Panc1 (cell line): Measurements from ENCODE around the gene RDX. TPM values are rescaled to one million over a fixed set of nuclear protein-coding genes. Genes with fewer than 3 reads are reported as not detected.

Experiments used
- ATAC-seq: fragments of 200-7000 bp; cut with Tn5 transposase; 2 replicates; pipeline ENCODE4 v1.9.1; 2020; ENCODE audit warnings: mild to moderate bottlenecking, moderate library complexity
- BruUV-seq: library from RNA; stranded (reverse); fragments of 400-500 nt; replicated peaks from 2 replicates; lab custom pipeline; 2021; lab: Mats Ljungman, UMichigan
- CTCF ChIA-PET: fragments of 300-600 bp; sonication (Branson Sonifier 250); formaldehyde crosslinking; loops from one replicate; lab custom pipeline; 2022; ENCODE audit warnings: antibody characterized with exemption; lab: Charles Lee
- POLR2A ChIA-PET: fragments of 300-600 bp; sonication (Branson Sonifier 250); formaldehyde crosslinking; loops from one replicate; lab custom pipeline; 2022; ENCODE audit warnings: antibody characterized with exemption; lab: Charles Lee
- DNase-seq: peaks from one replicate; pipeline ENCODE4 v3.0.0-alpha.2; 2010; ENCODE audit warnings: low read depth, low spot score
- H3K27ac ChIP-seq: 2 replicates; pipeline ENCODE4 v1.5.1; 2011; ENCODE audit warnings: mild to moderate bottlenecking, low read length, inconsistent platforms
- H3K27me3 ChIP-seq: fragments of 200-500 bp; sonication (Bioruptor generic); 2 replicates; pipeline ENCODE4 v1.6.0; 2014; ENCODE audit warnings: low read length, inconsistent platforms; ENCODE audit not compliant: control insufficient read depth, insufficient read depth
- H3K36me3 ChIP-seq: fragments of 200-500 bp; sonication (Bioruptor generic); 2 replicates; pipeline ENCODE4 v1.5.1; 2014; ENCODE audit warnings: inconsistent platforms, mild to moderate bottlenecking, low read length, moderate library complexity; ENCODE audit not compliant: control insufficient read depth, insufficient read depth
- H3K4me1 ChIP-seq: 2 replicates; pipeline ENCODE4 v1.5.1; 2011; ENCODE audit warnings: inconsistent platforms, mild to moderate bottlenecking, low read length, moderate library complexity; ENCODE audit not compliant: control insufficient read depth, insufficient read depth
- H3K4me3 ChIP-seq, 2 experiments: 2 replicates each; pipeline ENCODE4 v1.5.1; 2011 to 2012; ENCODE audit warnings: low read depth in 2 of 2, low read length in 2 of 2, mild to moderate bottlenecking in 2 of 2, inconsistent platforms in 1 of 2, moderate library complexity in 1 of 2
- H3K9me3 ChIP-seq: fragments of 200-500 bp; sonication (Bioruptor generic); 2 replicates; pipeline ENCODE4 v1.5.1; 2014; ENCODE audit warnings: low read depth, mild to moderate bottlenecking, inconsistent platforms, low read length, moderate library complexity; ENCODE audit not compliant: control insufficient read depth, insufficient read depth
- POLR2AphosphoS5 ChIP-seq: IDR thresholded peaks from 2 replicates; pipeline ENCODE4 v1.6.1; 2012; ENCODE audit warnings: mild to moderate bottlenecking, low read depth, low read length, moderate library complexity
- SIN3A ChIP-seq: IDR thresholded peaks from 2 replicates; pipeline ENCODE4 v1.6.1; 2012; ENCODE audit warnings: low read depth, mild to moderate bottlenecking, low read length, moderate library complexity, borderline replicate concordance; ENCODE audit not compliant: insufficient read depth
- TCF7L2 ChIP-seq: IDR thresholded peaks from 2 replicates; pipeline ENCODE4 v1.6.1; 2011; ENCODE audit warnings: mild to moderate bottlenecking, low read depth, low read length, inconsistent platforms
- in situ Hi-C: cut with HindIII; loops from 2 replicates; pipeline ENCODE4 v1.10.0; 2016; ENCODE audit warnings: low sequenced_read_pairs, low pct_unique_long_range_greater_than_20kb
- intact Hi-C: fragments of 100-400 bp; cut with micrococcal nuclease; formaldehyde crosslinking; loops from one replicate; pipeline ENCODE4 v1.10.0; 2022; ENCODE audit not compliant: unreplicated experiment
- total RNA-seq: library from RNA; stranded (reverse); gene quantifications from one replicate; pipeline ENCODE4 v1.2.1, GENCODE V29; 2021; ENCODE audit not compliant: unreplicated experiment
- TF ChIP-seq, protein P1 (sequence below), 2 experiments: IDR thresholded peaks; 2 replicates each; pipeline ENCODE4 v1.6.1; 2011 to 2012; ENCODE audit warnings: low read depth in 2 of 2, control low read depth in 1 of 2, low read length in 1 of 2, mild to moderate bottlenecking in 1 of 2, moderate library complexity in 1 of 2; ENCODE audit not compliant: insufficient read depth in 1 of 2
- TF ChIP-seq, protein P2 (sequence below): fragments of 450-650 bp; IDR thresholded peaks from 2 replicates; pipeline ENCODE4 v1.5.1; 2017; ENCODE audit warnings: mild to moderate bottlenecking

The RDX gene
- total RNA-seq, 1 experiment from 2014 or later = 200 TPM

DNA sequence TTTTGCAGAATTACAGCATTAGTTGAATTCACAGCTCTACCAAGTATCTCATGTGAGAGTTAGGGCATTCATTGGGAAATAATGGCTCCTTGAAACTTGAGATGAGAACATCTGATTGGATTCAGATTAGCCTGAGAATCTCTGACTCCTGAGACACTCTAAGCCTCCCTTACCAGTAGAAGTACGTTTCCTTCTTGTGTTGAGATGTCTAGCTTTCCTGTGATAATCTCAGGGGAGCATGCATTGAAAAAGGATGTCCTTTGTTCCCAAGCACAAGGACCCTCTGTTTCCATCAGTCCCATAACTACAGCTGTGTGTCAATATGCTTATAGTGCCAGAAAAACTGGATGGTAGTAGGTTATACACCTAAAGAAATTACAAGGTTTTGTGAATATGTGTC lies 35.2 kb upstream of the RDX start:
- no peak overlapping the region for H3K27ac ChIP-seq
- peaks cover 6% of the 10 kb centered on the region; the same call in 1 of the 2 replicates for H3K9me3 ChIP-seq
- ATAC-seq (no peak), DNase-seq (no peak)
- in situ Hi-C loops (no loop called here), intact Hi-C loops (no loop called here)
- H3K27me3 ChIP-seq = no peaks in the 10 kb centered on the region
- peaks cover 12% of the 10 kb centered on the region for H3K4me1 ChIP-seq
- BruUV-seq = no TSS peak
- TF ChIP-seq SIN3A (no peak), TCF7L2 (no peak), POLR2AphosphoS5 (no peak)
- TF ChIP-seq, protein P1, sequence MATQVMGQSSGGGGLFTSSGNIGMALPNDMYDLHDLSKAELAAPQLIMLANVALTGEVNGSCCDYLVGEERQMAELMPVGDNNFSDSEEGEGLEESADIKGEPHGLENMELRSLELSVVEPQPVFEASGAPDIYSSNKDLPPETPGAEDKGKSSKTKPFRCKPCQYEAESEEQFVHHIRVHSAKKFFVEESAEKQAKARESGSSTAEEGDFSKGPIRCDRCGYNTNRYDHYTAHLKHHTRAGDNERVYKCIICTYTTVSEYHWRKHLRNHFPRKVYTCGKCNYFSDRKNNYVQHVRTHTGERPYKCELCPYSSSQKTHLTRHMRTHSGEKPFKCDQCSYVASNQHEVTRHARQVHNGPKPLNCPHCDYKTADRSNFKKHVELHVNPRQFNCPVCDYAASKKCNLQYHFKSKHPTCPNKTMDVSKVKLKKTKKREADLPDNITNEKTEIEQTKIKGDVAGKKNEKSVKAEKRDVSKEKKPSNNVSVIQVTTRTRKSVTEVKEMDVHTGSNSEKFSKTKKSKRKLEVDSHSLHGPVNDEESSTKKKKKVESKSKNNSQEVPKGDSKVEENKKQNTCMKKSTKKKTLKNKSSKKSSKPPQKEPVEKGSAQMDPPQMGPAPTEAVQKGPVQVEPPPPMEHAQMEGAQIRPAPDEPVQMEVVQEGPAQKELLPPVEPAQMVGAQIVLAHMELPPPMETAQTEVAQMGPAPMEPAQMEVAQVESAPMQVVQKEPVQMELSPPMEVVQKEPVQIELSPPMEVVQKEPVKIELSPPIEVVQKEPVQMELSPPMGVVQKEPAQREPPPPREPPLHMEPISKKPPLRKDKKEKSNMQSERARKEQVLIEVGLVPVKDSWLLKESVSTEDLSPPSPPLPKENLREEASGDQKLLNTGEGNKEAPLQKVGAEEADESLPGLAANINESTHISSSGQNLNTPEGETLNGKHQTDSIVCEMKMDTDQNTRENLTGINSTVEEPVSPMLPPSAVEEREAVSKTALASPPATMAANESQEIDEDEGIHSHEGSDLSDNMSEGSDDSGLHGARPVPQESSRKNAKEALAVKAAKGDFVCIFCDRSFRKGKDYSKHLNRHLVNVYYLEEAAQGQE (IDR thresholded peaks at IDR 0.05; ENCODE audit: insufficient read depth in 1 of 2, low read depth in 2 of 2, low read length in 1 of 2) = no peak
- TF ChIP-seq, protein P2, sequence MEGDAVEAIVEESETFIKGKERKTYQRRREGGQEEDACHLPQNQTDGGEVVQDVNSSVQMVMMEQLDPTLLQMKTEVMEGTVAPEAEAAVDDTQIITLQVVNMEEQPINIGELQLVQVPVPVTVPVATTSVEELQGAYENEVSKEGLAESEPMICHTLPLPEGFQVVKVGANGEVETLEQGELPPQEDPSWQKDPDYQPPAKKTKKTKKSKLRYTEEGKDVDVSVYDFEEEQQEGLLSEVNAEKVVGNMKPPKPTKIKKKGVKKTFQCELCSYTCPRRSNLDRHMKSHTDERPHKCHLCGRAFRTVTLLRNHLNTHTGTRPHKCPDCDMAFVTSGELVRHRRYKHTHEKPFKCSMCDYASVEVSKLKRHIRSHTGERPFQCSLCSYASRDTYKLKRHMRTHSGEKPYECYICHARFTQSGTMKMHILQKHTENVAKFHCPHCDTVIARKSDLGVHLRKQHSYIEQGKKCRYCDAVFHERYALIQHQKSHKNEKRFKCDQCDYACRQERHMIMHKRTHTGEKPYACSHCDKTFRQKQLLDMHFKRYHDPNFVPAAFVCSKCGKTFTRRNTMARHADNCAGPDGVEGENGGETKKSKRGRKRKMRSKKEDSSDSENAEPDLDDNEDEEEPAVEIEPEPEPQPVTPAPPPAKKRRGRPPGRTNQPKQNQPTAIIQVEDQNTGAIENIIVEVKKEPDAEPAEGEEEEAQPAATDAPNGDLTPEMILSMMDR = no peak
- CTCF ChIA-PET = no interaction called here
- POLR2A ChIA-PET = no interaction called here
- H3K4me3 ChIP-seq = no peak overlapping the region
- no peaks in the 10 kb centered on the region for H3K36me3 ChIP-seq

DNA sequence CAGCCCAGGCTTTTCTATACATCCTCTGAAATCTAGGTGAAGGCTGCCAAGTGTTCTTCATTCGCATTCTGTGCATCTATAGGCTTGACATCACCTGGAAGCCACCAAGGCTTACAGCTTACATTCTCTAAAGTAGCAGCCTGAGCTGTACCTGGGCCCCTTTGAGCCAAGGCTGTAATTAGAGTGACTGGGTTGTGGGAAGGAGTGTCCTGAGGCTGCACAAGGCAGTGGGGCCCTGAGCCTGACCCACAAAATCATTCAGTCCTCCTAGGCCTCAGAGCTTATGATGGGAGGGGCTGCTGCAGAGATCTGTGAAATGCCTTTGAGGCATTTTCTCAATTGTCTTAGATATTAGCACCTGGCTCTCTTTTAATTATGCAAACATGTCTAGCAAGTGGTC lies 33.0 kb upstream of the RDX start:
- in situ Hi-C loops (no loop called here), intact Hi-C loops (no loop called here)
- DNase-seq (no peak), ATAC-seq (no peak)
- CTCF ChIA-PET = interaction anchor here (0.7 kb wide), 1 partner anchor 126 kb away, joined by 6 read pairs; no protein-coding TSS in a partner anchor
- Histone ChIP-seq H3K4me1 (peaks cover 12% of the 10 kb centered on the region), H3K4me3 (peak overlapping the region in 1 of 2 experiments; percentile 84; a peak in 2 of 4 replicates), H3K36me3 (no peaks in the 10 kb centered on the region), H3K9me3 (peaks cover 6% of the 10 kb centered on the region; the same call in 1 of the 2 replicates), H3K27me3 (no peaks in the 10 kb centered on the region), H3K27ac (peak overlapping the region; percentile 86)
- no TSS peak for BruUV-seq
- POLR2A ChIA-PET = no interaction called here
- TF ChIP-seq SIN3A = no peak
- TF ChIP-seq, protein P1 (IDR thresholded peaks at IDR 0.05; ENCODE audit: insufficient read depth in 1 of 2, low read depth in 2 of 2, low read length in 1 of 2) = no peak
- TF ChIP-seq, protein P2 = no peak
- TF ChIP-seq TCF7L2 = no peak
- TF ChIP-seq POLR2AphosphoS5 = no peak
